Neural crest cell (in vitro differentiated cells): ENCODE measurements around the gene NPEPPS. TPM values are rescaled to one million over a fixed set of nuclear protein-coding genes. Genes with fewer than 3 reads are reported as not detected.

ENCODE experiments used
- DNase-seq: peaks from one replicate; pipeline ENCODE4 v3.0.0; 2021; ENCODE audit warnings: low read depth, mixed read lengths, low spot score
- H3K27ac Mint-ChIP-seq: one replicate; pipeline ENCODE4 v1.8.0; 2021; ENCODE audit warnings: mild to moderate bottlenecking, mixed read lengths; ENCODE audit not compliant: unreplicated experiment
- H3K27me3 Mint-ChIP-seq: 2 replicates; pipeline ENCODE4 v1.8.0; 2021; ENCODE audit warnings: low read depth, mild to moderate bottlenecking, mixed read lengths
- H3K36me3 Mint-ChIP-seq: 2 replicates; pipeline ENCODE4 v1.8.0; 2021; ENCODE audit warnings: low read depth, mild to moderate bottlenecking, mixed read lengths
- H3K4me1 Mint-ChIP-seq: 2 replicates; pipeline ENCODE4 v1.8.0; 2021; ENCODE audit warnings: mixed read lengths
- H3K4me3 Mint-ChIP-seq: one replicate; pipeline ENCODE4 v1.8.0; 2021; ENCODE audit warnings: mild to moderate bottlenecking, mixed read lengths
- H3K9me3 Mint-ChIP-seq: 2 replicates; pipeline ENCODE4 v1.8.0; 2021; ENCODE audit warnings: mixed read lengths
- total RNA-seq: library from RNA; stranded (reverse); gene quantifications from 2 replicates; pipeline ENCODE4 v1.2.1, GENCODE V29; 2021
- TF ChIP-seq, protein P1 (sequence below): fragments of 200-600 bp; sonication (generic); conservative IDR thresholded peaks from 2 replicates; pipeline ENCODE4 v1.5.0; 2021; ENCODE audit warnings: antibody characterized with exemption, mild to moderate bottlenecking

NPEPPS gene
- total RNA-seq, 1 donor from 2014 or later: 136 TPM

- Mint-ChIP-seq H3K27me3 (no peaks in the 10 kb centered on the region), H3K9me3 (no peaks in the 10 kb centered on the region), H3K36me3 (no peaks in the 10 kb centered on the region)
These were observed 103.1 kb downstream of the NPEPPS start for GRCh38 chr17:47633996-47634395.

GRCh38 chr17:47634870-47635269 lies 104.0 kb downstream of the NPEPPS start:
- Mint-ChIP-seq H3K36me3 (no peaks in the 10 kb centered on the region), H3K4me3 (no peak overlapping the region), H3K27ac (no peak overlapping the region), H3K27me3 (no peaks in the 10 kb centered on the region), H3K9me3 (no peaks in the 10 kb centered on the region), H3K4me1 (no peaks in the 10 kb centered on the region)
- no peak for DNase-seq
- TF ChIP-seq, protein P1, sequence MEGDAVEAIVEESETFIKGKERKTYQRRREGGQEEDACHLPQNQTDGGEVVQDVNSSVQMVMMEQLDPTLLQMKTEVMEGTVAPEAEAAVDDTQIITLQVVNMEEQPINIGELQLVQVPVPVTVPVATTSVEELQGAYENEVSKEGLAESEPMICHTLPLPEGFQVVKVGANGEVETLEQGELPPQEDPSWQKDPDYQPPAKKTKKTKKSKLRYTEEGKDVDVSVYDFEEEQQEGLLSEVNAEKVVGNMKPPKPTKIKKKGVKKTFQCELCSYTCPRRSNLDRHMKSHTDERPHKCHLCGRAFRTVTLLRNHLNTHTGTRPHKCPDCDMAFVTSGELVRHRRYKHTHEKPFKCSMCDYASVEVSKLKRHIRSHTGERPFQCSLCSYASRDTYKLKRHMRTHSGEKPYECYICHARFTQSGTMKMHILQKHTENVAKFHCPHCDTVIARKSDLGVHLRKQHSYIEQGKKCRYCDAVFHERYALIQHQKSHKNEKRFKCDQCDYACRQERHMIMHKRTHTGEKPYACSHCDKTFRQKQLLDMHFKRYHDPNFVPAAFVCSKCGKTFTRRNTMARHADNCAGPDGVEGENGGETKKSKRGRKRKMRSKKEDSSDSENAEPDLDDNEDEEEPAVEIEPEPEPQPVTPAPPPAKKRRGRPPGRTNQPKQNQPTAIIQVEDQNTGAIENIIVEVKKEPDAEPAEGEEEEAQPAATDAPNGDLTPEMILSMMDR: no peak

More at GRCh38 chr17:47633996-47634395, 103.1 kb downstream of the NPEPPS start:
- Mint-ChIP-seq H3K4me1 (no peaks in the 10 kb centered on the region), H3K27ac (no peak overlapping the region), H3K4me3 (no peak overlapping the region)
- TF ChIP-seq, protein P1: no peak
- no peak for DNase-seq

DNA sequence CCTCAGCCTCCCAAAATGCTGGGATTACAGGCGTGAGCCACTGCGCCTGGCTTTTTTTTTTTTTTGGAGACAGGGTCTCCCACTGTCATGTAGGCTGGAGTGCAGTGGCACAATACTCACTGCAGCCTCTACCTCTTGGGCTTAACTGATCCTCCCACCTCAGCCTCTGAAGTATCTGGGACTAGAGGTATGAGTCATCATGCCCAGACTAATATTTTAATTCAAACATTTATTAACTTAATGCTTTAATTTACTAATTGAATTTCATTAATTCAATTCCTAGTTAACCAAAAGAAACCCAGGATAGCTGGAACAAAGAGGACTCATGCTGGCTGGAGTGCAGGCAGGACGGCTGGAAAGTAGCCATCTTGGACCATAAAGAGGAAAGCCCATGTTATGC lies 104.8 kb downstream of the NPEPPS start:
- no peak overlapping the region for H3K4me3 Mint-ChIP-seq
- H3K27me3 Mint-ChIP-seq: no peaks in the 10 kb centered on the region
- no peaks in the 10 kb centered on the region for H3K9me3 Mint-ChIP-seq
- DNase-seq: no peak
- no peak overlapping the region for H3K27ac Mint-ChIP-seq
- H3K4me1 Mint-ChIP-seq: no peaks in the 10 kb centered on the region
- H3K36me3 Mint-ChIP-seq: no peaks in the 10 kb centered on the region
- TF ChIP-seq, protein P1: no peak

DNA sequence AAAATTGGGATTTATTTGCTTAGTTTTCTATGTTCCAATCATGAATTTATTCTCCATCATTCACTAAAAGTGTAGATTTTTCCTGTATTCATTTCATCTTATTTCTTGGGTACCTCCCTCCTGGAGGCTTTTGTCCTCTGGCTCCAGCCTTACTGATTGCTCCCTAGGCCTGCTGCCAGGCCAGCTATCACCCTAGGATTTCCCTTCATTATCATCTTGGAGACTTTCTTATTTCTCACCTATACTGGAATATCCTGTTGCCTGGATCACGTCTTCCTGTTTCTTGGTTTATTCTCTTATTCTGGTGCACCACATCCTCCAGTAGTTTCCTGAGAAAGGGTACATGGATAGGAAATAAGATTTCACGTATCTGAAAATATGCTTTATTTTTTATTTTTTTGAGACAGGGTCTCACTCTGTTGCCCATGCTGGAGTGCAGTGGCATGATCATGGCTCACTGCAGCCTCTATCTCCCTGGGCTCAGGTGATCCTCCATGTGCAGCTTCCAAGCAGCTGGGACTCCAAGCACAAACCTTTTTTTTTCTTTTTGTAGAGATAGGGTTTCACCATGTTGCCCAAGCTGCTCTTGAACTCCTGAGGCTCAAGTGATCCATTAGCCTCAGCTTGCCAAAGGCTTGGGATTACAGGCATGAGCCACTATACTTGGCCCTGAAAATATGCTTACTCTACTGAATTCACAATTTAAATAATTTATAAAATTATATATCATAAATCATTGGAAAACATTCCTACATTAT lies 105.5 kb downstream of the NPEPPS start:
- no peaks in the 10 kb centered on the region for H3K27me3 Mint-ChIP-seq
- TF ChIP-seq, protein P1: no peak
- H3K4me3 Mint-ChIP-seq: no peak overlapping the region
- H3K36me3 Mint-ChIP-seq: no peaks in the 10 kb centered on the region
- no peak overlapping the region for H3K27ac Mint-ChIP-seq
- H3K4me1 Mint-ChIP-seq: no peaks in the 10 kb centered on the region
- no peak for DNase-seq
- no peaks in the 10 kb centered on the region for H3K9me3 Mint-ChIP-seq

- no peaks in the 10 kb centered on the region for H3K36me3 Mint-ChIP-seq
- TF ChIP-seq, protein P1: no peak
- H3K27me3 Mint-ChIP-seq: no peaks in the 10 kb centered on the region
- no peak for DNase-seq
- H3K9me3 Mint-ChIP-seq: no peaks in the 10 kb centered on the region
- H3K4me3 Mint-ChIP-seq: no peak overlapping the region
- H3K4me1 Mint-ChIP-seq: no peaks in the 10 kb centered on the region
- no peak overlapping the region for H3K27ac Mint-ChIP-seq
These were observed 108.0 kb downstream of the NPEPPS start for GRCh38 chr17:47638903-47639302.
